Activated T-cell treated with anti-CD3 and anti-CD28 coated beads, Interleukin-2, amount 50 U/mL, for 1 hour (primary cell): ENCODE measurements around the gene TNRC6A.
"Not testable (repeated sequence)": the region's sequence is repeated elsewhere in the genome, so short reads cannot be mapped to it uniquely, and the experiment has no call there.

ENCODE experiments used
- DNase-seq: peaks from one replicate; pipeline ENCODE4 v3.0.0-alpha.2; 2020

Gene TNRC6A

GRCh38 chr16:24728891-24729242, 584 bp upstream of the TNRC6A start:
- DNase-seq: no peak

GRCh38 chr16:24729951-24730815, 732 bp downstream of the TNRC6A start:
- DNase-seq: peak; percentile 41

DNA sequence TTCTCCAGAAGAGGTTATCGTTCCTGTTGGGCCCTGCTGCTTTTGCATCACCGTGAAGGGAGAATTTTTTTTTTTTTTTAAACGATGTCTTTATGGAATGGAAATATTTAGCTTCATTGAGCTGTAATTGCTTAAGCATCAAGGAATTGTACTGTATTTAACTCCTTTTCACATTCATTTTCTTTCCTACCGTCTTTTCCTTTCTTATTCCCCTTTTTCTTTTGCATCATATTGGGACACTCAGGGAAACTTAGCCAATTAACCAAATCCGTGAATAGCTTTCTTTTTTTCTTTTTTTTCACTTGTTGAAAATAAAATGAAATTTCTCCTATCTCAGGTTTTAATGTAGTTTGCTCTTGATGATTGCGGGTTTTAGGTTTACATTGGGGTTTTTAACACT, 1.5 kb downstream of the TNRC6A start:
- no peak for DNase-seq

- DNase-seq: no peak
These were observed 2.4 kb downstream of the TNRC6A start for GRCh38 chr16:24731722-24732419.

DNA sequence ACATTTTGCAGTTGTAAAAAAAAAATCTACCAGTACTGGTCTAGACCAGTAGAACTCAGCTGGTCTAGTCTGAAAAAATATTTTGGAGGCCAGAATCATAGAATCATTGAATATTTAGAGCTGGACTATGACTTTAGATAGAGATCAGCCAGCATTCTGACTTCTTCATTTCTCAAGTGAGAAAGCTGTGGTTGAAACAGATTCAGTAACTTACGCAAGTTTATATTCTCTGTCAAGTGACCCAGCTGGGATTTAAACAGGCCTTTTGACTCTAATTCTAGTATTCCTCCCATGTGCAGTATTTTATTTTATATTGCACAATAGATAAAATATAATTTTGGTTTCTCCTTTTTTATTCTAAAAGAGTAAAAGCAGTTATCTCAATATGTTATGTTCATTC, 4.9 kb downstream of the TNRC6A start:
- DNase-seq: no peak

GRCh38 chr16:24736758-24737157, 7.3 kb downstream of the TNRC6A start:
- no peak for DNase-seq

DNA sequence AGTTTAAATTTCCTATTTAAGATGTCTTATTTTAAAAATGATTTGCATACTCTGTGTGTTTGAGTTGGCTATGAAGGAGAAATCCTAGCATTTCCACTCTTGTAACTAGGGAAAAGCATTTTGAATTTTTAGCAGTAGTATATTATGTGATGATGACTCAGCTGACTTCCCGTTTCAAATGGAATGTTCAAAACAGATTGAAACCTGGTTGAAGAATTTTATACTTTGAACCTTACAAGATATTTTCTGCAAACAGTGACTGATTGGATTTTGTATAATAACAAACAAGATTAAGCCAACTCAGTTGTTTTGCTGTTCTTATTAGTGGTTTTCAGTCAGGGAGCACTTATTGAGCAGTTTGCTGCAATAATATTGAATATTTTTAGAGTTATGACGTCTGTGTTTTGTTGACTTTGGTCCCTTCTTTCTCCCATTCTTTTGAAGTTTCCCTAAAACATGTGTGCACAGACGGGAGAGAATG, 8.0 kb downstream of the TNRC6A start:
- no peak for DNase-seq

DNA sequence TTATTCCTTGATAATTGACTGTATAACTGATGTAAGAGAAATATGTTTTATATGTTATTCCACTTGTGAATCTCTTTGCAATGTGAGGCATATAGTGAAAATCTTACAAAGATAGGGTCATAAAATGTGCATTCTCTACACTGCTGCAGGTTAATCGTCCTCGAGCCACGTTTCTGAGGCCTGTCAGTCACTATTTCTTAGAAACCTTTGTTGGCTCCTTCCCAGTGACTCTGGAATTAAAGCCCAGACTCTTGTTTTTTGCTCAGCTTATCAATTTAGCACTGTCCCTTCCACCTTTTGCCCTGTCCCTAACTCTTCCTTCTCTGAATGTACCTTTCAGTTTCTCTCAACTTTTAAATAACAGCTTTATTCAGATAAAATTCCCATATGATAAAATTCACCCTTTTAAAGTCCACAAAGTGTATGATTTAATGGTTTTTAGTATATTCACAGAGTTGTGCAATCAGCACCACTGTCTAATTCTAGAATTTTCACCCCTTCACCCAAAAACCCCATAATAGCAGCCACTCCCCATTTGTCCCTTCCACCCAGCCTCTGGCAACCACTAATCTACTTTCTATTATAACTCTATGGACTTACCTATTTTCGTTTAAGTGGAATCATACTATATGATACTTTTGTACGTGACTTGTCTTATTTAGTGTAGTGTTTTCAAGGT, 8.6 kb downstream of the TNRC6A start:
- no peak for DNase-seq

DNA sequence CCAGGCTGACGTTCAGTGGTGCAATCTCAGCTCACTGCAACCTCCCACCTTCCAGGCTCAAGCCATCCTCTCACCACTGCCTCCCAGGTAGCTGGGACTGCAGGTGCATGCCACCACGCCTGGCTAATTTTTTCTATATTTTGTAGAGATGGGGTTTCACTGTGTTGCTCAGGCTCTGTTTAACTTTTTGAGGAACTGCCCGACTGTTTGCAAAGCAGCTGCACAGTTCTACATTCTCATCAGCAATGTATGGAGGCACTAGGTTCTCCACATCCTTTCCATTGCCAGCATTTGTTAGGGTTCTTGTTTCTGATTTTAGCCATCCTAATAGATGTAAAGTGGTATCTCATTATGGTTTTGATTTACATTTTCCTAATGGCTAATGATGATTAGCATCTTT, 9.4 kb downstream of the TNRC6A start:
- DNase-seq: no peak

DNA sequence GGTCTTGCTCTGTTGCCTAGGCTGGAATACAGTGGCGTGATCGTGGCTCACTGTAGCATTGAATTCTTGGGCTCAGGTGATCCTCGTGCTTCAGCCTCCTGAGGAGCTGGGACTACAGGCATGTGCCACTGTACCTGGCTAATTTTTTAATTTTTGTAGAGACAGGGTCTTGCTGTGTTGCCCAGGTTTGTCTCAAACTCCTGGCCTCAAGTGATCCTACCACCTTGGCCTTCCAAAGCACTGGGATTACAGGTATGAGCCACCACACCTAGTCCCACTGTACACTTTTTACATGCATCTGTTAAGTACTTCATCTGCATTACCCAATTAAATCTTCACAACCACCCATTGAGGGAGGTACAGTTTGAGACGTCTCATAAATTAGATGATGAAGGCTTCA, 12.4 kb downstream of the TNRC6A start:
- DNase-seq: no peak

- not testable (repeated sequence) for DNase-seq
These were observed 13.2 kb downstream of the TNRC6A start for GRCh38 chr16:24742610-24743009.

GRCh38 chr16:24745391-24745790, 15.9 kb downstream of the TNRC6A start:
- DNase-seq: no peak

DNA sequence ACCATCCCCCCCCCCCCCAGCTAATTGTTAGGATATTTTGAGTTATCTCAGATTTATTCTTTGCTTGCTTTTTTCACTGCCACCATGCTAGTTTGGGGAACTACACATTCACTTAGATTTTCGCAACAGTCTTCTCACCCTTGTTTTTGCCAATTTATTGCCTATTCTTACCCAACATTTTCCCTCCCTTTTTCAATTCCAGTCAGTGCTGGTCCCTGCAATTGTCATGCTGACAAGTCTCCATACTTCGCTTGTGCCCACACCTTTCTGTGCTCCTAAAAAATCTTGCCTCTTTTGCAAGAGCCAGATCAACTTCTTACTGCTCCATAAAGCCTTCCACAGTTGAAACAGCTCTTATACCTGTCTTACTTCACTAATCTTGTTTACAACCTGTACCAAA, 16.3 kb downstream of the TNRC6A start:
- DNase-seq: no peak

GRCh38 chr16:24747441-24747840, 18.0 kb downstream of the TNRC6A start:
- no peak for DNase-seq

- DNase-seq: no peak
These were observed 18.8 kb downstream of the TNRC6A start for GRCh38 chr16:24748242-24748641.

- no peak for DNase-seq
These were observed 19.9 kb downstream of the TNRC6A start for GRCh38 chr16:24749310-24749709.

- DNase-seq: not testable (repeated sequence)
These were observed 20.4 kb downstream of the TNRC6A start for GRCh38 chr16:24749872-24750271.

DNA sequence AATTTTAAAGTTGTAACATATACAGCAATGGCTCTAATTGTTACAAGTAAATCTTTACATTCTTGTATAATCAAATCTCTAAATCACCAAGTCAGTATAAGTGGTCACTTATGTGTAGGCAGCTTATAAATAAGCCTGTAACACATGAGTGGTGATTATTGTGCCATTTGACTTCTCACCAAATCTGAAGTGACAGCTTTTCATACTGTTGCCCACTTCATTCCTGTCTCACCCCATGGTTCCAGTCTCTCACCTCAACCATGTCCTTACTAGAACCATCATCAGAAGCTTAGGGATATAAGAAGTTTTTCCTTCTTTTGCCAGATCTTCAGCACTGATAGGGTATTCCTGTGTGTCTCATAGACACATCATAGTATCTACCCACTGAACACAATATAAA, 23.5 kb downstream of the TNRC6A start:
- DNase-seq: no peak

DNA sequence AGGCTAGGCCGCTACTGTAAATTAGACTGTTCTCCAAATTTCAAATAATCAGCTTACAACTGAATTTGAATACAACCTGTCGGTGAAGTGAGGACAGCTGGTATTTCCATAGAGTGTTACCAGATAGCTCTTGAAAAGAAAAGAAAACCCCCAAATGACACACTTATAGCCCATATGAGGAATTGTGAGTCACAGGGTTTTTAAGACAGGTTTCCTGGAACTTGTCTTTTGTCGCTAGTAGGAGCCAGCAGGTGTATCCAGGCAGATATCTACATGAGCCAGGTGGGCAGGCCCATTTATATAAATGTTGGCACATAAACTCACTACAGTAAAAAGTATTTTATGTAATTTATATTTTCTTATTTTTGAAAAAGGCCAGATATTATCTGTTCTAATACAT, 24.0 kb downstream of the TNRC6A start:
- no peak for DNase-seq

GRCh38 chr16:24754543-24754942, 25.1 kb downstream of the TNRC6A start:
- DNase-seq: no peak

GRCh38 chr16:24755201-24755874, 25.9 kb downstream of the TNRC6A start:
- no peak for DNase-seq

- no peak for DNase-seq
These were observed 28.9 kb downstream of the TNRC6A start for GRCh38 chr16:24758373-24758772.

DNA sequence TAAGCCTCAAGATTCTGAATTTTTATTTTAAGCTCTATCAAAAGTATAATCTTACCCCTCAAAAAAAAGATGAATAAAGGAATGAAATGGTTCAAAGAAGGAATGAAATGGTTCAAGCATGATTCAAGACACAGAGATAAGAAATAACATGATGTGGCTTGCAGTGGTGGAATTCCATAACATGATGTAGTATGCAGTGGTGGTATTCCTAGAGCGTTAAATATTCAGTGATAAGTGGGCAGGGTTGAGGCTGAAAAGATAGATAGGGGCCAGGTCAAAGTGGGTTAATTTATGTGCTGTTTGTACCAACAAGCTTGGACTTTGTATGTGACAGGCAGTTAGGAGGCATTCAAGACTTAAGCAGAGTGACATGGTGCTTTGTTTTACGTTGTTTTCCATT, 29.6 kb downstream of the TNRC6A start:
- DNase-seq: no peak
